Stimulated activated CD4-positive, alpha-beta T cell treated with anti-CD3 and anti-CD28 coated beads, Interleukin-4, amount 100 ng/mL, for 1 hour (primary cell): ENCODE measurements around the gene ZER1.
A peak's percentile ranks its signal among the peaks of the same experiment; 100 is the strongest.

Experiments used
- DNase-seq: peaks from one replicate; pipeline ENCODE4 v3.0.0-alpha.2; 2020

Gene ZER1

DNA sequence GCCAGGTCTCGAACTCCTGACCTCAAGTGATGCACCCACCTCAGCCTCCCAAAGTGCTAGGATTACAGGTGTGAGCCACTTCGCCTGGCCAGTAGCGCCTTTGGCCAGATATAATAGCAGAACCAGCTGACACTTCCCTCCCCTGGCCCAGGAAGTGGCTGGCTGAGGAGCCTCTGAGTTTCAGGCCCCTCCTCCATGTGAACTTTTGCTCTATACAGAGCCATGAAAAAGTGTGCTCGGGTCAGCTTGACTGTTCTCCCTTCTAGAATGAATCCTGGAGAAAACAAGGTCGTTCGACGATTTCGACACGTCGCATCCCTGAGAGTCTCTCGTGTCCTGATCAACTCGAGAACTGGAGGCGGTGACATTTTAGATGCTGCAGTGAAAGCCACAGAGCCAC, 39.2 kb downstream of the ZER1 start:
- no peak for DNase-seq

DNA sequence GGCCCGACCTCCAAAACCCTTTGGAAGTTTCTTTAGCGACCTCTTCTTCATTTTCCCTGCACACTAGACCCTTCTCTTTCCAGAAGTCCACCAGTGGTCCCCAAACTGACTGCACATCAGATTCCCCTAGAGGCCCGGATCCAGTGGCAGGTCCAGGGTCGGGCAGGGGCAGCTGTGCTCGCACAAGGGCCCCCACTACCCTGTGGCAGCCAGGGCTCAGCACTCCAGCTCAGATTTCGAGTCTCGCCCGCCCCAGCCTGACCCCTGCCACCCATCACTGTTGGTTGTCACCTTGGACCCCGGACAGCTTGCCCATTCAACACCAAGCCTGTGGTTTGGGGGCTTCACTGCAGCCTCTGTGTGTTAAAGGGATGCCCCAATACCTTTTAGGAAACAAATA, 40.0 kb downstream of the ZER1 start:
- DNase-seq = no peak

- no peak for DNase-seq
Measured at GRCh38 chr9:128731093-128731492, 40.6 kb downstream of the ZER1 start.

GRCh38 chr9:128729766-128730517, 41.8 kb downstream of the ZER1 start:
- DNase-seq = no peak

DNA sequence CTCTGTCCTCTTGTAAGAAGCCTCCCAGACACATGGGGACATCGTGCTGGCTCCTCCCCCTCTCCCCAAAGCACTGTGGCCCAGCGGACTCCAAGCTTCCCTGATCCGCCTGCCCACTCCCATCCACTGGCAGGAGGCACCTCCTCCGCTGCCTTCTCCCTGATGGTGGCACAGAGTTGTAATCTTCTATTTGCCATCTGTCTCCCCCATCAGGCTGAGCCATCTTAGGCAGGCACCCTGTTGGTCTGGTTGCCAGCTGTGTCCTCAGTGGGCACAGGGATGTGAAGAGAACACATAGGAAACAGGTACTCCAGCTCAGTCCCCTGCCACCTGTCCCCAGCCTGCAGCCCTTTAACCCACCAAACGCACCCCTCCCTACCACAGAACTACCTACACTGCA, 42.4 kb downstream of the ZER1 start:
- DNase-seq = no peak

DNA sequence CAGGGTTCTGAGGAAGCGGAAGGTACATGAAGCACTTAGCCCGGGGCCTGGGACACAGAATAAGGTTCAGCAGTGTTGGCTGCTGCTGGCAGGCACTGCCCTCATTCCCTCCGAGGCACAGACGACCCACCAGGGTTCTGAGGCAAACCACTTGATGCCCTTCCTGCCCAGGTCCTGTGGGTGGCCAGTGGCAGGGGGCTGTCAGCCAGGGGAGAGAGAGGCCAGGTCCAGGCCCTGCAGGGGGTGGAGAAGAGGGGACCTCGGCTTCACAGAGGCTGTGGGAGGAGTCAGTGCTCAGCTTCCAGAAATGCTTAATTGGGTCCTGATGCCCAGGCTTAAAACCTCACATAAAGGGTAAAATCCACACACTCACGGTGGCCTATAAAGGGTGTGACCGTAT, 43.4 kb downstream of the ZER1 start:
- DNase-seq = no peak

GRCh38 chr9:128727640-128728248, 44.0 kb downstream of the ZER1 start:
- no peak for DNase-seq

DNA sequence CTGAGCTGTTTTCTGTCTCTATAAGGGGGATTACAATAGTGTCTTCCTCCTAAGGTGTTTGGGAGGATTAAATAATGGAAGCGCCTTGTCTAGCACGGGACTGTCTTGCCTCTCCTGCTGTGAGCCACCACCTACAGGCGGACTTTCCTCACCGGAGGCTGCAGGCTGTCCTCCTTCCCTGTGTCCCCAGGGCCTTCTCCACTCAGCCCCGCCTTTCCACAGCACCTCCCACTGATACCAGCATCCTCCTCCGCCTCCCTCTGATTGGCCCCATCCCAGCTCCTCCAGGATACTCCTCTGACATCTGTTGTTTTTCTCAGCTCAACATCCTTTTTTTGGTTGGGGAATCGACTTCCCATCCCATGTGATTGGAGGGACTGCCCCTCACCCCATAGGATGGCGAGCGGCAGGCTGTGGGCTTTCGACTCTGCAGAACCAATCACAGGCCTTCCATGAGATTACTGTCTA, 46.9 kb downstream of the ZER1 start:
- peak; percentile 19 for DNase-seq

DNA sequence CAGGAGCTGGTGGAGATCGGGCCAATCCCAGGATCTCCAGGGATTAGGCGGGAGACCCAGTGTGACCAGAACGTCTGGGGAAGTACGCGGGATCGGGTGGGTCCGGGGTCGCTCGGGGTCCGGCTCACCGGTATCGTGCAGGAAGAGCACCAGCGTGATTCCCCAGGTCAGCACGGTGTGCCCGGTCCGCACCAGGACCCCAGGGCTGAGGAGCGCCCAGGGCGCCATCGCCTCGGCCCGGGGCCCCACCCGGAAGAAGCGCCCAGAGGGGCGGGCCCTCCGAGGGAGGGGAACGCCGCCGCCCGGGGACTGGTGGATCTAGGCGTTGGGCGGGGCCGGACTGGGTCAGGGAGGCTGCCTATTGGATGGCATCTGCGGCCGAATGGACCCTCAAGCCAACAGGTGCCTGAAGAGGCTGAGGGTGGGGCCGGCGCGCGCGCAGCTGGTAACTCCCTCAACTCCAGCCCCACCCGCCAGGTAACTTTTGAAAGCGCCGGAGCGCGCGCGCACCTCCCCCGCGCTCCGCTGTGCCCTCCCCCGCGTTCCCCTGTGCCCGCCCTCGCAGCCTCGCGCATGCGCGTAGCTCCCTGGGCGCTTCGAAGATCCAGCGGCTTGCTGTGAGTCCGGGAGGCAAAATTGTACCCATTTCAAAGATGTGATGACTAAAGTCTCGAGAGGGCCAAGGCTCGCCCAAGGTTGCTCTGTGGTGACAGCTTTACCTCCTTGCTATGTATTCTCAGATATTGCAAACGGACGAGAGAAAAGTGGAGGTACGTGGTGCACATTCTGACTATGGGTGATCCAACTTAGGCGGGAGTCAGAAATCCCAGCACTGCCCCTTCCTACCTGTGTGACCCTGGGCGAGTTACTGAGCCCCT, 47.6 kb downstream of the ZER1 start, which contains the start of gene ZDHHC12:
Gene ZDHHC12, minus strand, starts transcription at position 262 of the 878 bp plus-strand sequence. Its CDS starts 34 bp downstream, at position 228.
- peak; percentile 99 for DNase-seq

DNA sequence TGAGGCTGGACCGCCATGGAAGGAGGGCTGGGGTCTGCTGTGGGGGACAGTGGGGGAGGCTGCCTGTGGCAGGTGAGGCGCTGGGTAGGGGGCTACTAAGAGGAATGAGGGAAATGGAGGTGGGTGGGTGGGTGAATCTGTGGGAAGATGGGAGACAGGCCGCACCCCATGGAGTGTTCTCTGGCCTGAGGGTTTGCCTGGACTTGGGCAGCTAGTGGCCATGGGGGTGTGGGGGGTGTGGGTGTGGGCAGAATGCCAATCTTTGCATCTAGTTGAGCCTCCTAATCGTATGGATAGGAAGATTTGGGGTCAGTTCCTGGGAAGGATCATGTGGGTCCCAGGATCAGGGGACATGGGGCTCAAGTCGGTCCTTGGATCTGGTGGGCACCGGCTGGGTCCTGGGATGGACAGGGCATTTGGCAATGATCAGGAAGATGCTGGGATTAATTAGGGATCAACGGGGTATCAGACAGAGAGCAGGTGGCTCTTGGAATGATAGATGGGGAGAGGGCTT, 48.3 kb downstream of the ZER1 start:
- no peak for DNase-seq

- no peak for DNase-seq
Measured at GRCh38 chr9:128722380-128723351, 49.1 kb downstream of the ZER1 start.

DNA sequence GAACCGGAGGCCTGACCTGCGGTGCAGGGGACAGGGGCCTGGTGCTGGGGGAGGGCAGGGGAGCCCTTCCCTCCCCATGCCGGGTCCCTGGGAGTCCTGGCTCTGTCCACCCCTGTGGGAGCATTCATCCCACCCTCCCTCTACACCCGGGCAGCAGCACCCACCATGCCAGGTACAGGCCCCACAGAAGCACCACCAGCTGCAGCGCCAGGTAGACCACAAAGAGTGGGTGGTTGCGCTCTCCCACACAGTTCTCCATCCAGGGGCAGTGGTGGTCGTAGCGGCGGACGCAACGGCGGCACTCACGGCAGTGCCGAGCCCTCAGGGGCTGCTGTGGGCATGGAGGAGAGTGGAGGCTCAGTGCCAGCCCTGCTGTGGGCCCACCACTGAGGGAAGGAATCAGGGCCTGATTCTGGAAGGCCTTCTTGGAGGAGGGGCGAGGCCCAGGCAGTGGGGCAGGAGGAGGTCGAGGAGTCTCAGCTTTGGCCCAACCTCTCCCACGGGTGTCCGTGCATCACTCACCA, 50.2 kb downstream of the ZER1 start:
- DNase-seq = no peak

DNA sequence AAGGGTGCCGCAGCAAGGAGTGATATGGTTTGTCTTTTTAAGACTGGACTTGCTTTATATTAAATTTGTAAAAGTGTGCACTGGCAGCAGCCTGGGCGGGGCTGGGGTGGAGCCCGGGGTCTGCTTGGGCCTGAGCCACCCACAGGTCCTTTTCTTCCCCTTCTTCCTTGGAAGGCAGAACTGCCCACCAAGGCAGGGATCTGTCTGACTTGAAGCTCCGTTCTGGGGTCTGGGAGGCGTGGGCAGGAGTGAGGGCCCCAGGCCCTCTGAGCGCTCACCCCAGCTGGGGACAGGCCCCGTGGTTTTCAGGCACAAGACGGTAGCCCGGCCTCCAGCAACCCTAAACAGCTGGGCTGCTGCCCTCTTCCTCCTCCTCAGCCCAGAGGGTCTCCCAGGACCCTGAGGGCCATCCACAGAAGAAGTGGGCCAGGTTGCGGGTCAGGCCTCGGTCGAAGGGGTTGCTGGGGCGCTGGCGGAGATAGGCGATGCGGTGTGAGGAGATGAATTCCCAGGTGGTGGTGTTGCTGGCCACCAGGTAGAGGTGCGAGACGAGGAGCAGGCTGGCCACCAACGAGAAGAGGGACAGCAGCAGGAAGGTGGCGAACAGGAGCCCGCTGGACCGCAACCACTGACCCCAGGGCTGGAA, 50.8 kb downstream of the ZER1 start:
- DNase-seq = no peak

GRCh38 chr9:128719919-128720605, 51.7 kb downstream of the ZER1 start:
- no peak for DNase-seq

GRCh38 chr9:128718475-128718874, 53.3 kb downstream of the ZER1 start:
- DNase-seq = no peak

DNA sequence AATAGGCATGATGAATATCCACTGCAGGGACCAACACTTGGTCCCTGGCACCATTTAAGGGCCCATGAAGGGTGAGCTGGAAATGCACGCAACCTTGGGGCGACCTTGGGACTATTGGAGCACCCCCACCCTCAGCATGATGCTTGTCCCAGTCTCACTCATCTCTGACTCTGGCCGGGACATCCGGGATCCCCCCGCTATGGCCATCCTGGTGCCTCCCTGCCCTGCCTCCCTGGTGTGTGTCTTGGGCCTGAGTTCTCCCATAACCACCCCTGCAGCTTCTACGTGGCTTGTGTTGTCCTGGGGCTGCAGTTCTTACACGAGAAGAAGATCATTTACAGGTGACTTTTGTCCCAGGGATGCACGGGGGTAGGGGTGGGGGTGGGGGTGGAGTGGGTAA, 53.7 kb downstream of the ZER1 start:
- no peak for DNase-seq

DNA sequence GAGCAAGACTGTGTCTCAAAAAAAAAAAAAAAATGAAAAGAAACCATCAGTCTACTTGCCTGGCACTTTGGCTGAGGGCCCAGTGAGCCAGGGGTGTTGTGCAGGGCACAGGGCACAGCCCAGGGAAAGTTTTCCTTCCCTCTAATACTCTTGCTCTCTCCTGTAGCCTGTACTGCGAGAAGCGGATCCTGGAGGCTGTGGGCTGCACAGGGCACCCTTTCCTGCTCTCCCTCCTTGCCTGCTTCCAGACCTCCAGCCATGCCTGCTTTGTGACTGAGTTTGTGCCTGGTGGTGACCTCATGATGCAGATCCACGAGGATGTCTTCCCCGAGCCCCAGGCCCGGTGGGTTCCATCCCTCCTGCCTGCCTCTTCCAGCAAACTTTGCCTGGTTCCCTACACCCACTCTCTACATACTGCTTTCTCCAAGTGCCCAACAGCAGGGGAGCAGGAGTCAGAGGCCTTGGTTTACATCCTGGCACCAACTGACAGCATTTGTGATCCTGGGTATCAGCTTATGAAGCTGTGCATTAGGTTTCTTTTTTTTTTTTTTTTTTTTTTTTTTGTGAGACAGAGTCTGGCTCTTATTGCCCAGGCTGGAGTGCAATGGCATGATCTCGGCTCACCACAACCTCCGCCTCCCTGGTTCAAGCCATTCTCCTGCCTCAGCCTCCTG, 55.0 kb downstream of the ZER1 start:
- DNase-seq = no peak

DNA sequence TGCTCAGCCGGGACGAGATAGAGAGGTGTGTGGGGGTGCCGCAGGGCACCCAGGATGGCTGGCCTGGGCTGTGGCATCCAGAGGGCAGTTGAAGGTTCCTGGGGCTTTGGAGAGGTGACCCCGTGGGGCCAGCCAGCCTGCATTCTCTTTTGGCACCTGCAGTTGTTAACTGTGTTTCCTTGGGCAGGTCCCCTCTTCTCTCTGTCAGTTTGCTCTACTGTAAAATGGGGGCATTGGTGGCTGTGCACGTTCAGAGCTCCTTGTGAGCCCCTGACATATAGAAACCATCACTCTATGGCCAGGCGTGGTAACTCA, 56.3 kb downstream of the ZER1 start:
- DNase-seq = no peak

GRCh38 chr9:128714586-128715435, 56.9 kb downstream of the ZER1 start:
- DNase-seq = no peak
